Measurements from ENCODE around the gene DNAJC12.
"Not testable (repeated sequence)": the region's sequence is repeated elsewhere in the genome, so short reads cannot be mapped to it uniquely, and the experiment has no call there.

Gene DNAJC12

GRCh38 chr10:67839511-67839910 lies 1.5 kb upstream of the DNAJC12 start:
- DNase-seq, result not testable (repeated sequence)

GRCh38 chr10:67836972-67837371 lies 1.0 kb downstream of the DNAJC12 start:
- no peak for DNase-seq

GRCh38 chr10:67836488-67836887 lies 1.5 kb downstream of the DNAJC12 start:
- no peak for DNase-seq

GRCh38 chr10:67835541-67836394 lies 2.2 kb downstream of the DNAJC12 start:
- DNase-seq, result not testable (repeated sequence)

DNA sequence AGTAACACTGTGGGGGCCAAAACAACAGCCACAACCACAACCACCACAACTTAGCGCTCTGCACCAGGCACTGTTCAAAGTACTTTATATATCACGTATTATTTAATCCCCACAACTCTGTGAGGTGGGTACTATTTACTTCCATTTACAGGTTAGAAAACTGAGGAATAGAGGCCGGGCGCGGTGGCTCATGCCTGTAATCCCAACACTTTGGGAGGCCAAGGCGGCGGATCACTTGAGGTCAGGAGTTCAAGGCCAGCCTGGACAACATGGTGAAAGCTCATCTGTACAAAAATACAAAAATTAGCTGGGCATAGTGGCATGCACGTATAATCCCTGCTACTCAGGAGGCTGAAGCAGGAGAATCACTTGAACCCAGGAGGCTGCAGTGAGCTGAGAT lies 3.6 kb downstream of the DNAJC12 start:
- no peak for DNase-seq

DNA sequence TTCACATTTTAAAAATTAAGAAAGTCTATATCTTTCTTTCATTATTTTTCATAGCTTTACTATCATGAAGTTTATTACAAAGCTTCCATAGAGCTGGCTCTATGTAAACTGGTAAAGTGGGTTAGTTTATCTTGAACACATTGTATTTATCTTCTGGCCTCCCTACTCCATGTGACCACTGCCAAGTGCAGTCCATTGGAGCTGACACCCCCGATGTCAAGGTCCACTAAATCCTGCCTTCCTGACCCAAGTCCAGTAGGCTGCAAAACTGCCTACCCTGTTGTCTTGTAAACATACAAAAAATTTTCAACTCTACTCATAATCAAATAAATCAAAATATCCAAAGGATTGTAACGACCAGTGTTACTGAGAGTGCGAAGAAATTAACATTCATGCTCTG lies 10.2 kb downstream of the DNAJC12 start:
- no peak for DNase-seq

GRCh38 chr10:67819768-67820204 lies 18.2 kb downstream of the DNAJC12 start:
- peak in 1 of 5 donors; percentile 74 for DNase-seq

DNA sequence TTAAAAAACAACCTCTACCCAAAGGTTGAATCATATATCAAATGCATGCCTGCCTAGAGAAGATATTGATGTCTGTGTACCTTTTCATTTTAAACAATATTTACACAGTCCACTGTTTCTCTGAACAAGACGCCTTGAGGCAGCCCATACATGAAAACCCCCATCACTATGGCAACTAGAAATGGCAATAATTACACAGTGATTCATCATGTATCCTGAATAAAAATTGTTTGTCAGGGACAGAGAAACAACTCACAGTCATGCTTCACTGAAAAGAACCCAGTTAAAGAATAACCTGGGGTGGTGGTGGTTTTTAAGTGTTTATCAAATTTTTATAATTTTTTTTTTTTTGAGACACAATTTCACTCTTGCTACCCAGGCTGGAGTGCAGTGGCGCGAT lies 19.7 kb downstream of the DNAJC12 start:
- peak in 1 of 5 donors; percentile 45 for DNase-seq

DNA sequence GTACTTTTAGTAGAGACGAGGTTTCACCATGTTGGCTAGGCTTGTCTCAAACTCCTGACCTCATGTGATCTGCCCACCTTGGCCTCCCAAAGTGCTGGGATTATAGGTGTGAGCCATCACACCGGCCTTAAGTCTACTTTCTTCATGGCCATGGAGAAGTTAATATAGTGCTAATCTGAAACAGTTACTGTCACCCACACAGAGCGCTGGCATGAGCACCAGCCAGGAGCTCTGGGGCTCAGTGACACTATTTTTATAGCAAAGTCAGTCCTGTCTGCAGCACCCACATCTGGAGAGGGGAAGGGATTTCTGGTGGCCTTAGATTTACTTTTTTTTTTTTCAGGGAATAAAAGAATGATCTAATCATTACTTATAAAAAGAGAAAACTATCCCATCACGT lies 21.3 kb downstream of the DNAJC12 start:
- DNase-seq, result no peak

GRCh38 chr10:67815571-67816059 lies 22.4 kb downstream of the DNAJC12 start:
- peak in 1 of 5 donors; percentile 74 for DNase-seq

DNA sequence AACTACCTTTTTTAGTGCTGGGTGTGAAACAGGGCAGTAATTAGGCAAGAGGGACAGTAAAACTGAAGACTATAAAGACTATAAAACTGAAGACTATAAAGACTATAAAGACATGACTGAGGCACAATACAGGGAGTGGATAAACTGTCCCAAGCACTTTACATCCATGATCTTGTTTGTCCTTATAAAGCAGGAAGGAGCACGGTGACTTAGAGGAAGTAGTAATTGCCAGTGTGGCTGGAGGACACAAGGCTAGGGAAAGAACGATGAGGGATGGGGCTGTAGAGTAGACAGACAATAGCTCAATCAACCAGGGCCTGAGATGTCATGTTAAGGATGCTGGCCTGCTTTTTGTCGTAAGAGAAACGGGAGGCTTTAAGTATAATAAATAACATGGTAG lies 26.0 kb downstream of the DNAJC12 start:
- no peak for DNase-seq

GRCh38 chr10:67809107-67809506 lies 28.9 kb downstream of the DNAJC12 start:
- DNase-seq, result no peak

DNA sequence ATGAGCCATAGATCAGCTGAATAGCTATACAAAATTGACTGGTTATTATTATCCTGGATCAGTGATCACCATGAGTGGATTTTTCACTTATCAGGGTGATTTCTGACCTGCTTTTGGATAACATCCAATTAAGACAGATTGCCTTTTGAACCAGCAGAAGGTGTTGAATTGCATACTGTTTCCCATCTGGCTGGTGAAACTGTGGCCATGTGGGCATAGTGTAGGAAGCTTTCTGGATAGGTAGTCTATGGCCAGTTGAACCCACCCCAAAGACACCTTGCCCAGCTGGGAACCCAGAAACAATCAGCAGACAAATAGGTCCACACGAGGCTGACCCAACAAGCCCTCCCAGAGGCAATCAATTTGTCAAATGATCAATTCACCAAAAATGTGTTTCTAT lies 29.3 kb downstream of the DNAJC12 start:
- DNase-seq, result no peak

GRCh38 chr10:67807855-67808456 lies 30.0 kb downstream of the DNAJC12 start:
- DNase-seq, result no peak

GRCh38 chr10:67804395-67804678 lies 33.7 kb downstream of the DNAJC12 start:
- no peak for DNase-seq

GRCh38 chr10:67803588-67804394 lies 34.2 kb downstream of the DNAJC12 start:
- peak in 1 of 5 donors; percentile 74 for DNase-seq

DNA sequence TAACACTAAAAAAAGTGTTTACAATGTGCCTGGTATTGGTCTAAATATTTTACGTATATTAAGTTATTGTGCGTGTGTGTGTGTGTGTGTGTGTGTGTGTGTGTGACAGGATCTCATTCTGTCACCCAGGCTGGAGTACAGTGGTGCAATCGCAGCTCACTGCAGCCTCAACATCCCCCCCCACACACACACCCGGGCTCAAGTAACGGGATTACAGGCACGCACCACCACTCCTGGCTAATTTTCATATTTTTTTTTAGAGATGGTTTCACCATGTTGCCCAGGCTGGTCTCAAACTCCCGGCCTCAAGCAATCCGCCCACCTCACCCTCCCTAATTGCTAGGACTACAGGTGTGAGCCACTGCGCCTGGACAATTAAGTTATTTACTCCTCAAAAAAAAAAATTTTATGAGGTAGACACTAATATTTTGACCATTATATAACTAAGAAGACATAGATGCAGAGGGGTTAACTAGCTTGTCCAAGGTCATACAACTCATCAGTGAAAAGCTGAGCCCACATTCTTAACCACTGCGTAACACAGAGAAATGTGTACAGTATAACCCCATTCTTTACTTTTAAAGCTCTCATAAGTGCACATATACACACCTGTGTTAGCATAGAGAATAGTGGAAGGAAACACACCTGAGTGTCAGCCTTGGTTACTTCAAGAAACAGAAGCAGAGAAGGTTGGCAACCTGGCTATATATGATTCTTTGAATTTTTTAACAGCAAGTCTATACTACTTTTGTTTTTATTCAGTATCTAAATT lies 35.0 kb downstream of the DNAJC12 start:
- no peak for DNase-seq

- no peak for DNase-seq
Measured at GRCh38 chr10:67801118-67801517, 36.9 kb downstream of the DNAJC12 start.

DNA sequence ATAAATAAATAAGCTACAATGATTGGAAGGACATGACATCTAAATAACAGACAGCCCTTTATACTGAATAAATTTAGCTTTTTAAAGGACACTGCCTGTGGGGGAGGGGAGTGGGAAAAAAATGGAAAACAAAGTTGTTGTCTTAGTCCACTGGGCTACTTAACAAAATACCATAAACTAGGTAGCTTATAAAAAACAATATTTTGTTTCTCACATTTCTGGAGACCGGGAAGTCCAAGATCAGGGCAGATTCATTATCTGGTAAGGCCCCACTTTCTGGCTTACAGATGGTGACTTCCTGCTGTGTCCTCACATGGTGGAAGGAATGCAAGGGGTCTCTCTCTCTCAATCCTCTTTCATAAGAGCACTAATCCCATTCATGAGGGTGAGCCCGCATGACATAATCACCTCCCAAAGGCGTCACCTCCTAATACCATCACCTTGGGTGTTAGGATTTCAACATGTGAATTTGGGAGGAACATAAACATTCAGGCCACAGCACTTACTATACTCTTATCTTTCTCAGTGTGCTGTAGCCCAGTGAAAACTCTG lies 43.0 kb downstream of the DNAJC12 start:
- DNase-seq, result no peak

DNA sequence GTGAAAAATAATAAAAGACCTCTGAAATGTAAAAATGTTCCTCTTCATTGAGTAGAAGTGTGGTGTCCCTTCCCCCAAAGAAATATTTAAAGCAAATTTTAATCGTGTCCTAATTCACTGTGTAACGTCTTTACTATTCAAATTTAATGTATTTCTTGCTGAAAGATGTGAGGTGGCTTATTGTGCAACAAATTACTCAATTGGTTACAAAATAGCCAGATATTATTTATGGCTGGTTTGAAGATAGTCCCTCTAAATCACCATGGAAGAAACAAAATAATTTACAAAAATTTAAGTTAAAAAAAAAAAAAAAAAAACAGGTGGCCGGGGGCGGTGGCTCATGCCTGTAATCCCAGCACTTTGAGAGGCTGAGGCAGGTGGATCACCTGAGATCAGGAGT lies 43.7 kb downstream of the DNAJC12 start:
- no peak for DNase-seq

- DNase-seq, result no peak
Measured at GRCh38 chr10:67793313-67793712, 44.7 kb downstream of the DNAJC12 start.

GRCh38 chr10:67792653-67793052 lies 45.3 kb downstream of the DNAJC12 start:
- DNase-seq, result no peak
